ENCODE measurements around the gene PSMA5. TPM values are rescaled to one million over a fixed set of nuclear protein-coding genes. Genes with fewer than 3 reads are reported as not detected.

The PSMA5 gene
- total and polyA plus RNA-seq, 2 donors (not counting 1 experiment from before 2014, with no cell fraction given), result 26.3 to 62.9 TPM

DNA sequence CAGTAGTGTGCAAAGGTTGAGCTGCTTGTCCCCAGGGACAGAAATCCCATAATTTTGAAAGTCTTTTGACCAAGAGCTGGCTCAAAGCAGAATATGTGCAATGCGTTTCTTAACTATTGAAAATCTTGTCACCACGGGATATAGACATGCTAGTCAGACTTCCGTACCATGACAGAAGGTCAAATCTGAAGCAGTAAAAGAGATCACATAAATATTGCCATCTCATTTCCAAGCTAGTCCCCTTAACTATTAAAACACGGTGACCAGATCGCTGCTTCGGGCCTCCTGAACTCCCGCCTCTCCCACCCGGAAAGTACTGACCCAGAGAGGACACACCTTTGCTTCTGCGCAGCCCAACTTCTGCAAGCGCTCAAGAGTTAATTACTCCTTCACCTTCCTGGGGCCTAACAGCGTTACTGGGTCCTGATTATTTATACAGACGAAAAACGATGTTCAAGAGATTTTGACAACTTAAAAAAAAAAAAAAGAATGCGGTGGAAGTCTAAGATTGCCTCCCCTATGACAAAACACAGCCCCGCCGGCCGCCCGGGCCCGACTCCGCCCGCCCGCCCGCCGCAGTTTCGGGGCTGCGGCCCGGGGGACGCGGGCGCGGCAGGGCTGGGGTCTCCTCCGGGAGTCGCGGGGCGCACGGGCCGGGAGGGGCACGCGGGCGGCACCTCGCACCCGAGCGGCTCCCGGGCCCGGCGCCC, 29.2 kb downstream of the PSMA5 start:
- Histone ChIP-seq H3K9ac (ENCODE audit: low read length) (peak overlapping the region; percentile 38), H2AFZ (ENCODE audit: insufficient read depth, low read depth, low read length, poor library complexity, severe bottlenecking) (peak overlapping the region; percentile 7), H3K9me3 (ENCODE audit: control extremely low read depth in 1 of 3, control insufficient read depth in 2 of 3, insufficient read depth in 1 of 3, low read length in 2 of 3) (peaks cover 0 to 3% (median 2%) of the 10 kb centered on the region in 3 donors), H3K4me1 (ENCODE audit: control insufficient read depth in 2 of 2, insufficient read depth in 2 of 2, low read length in 2 of 2) (peaks cover 23 to 25% of the 10 kb centered on the region in 2 donors), H3K4me2 (replicated peaks; ENCODE audit: low read depth, low read length, poor library complexity, severe bottlenecking) (peak overlapping the region; percentile 82), H3K36me3 (replicated peaks in 1 of 2; ENCODE audit: control extremely low read depth in 1 of 2, control insufficient read depth in 1 of 2, extremely low read depth in 1 of 2, insufficient read depth in 2 of 2, low read length in 1 of 2) (peaks cover 0 to 9% of the 10 kb centered on the region in 2 experiments), H3K27me3 (replicated peaks in 1 of 4; ENCODE audit: control extremely low read depth in 1 of 4, control insufficient read depth in 3 of 4, insufficient read depth in 4 of 4, low read length in 3 of 4) (peaks cover 0 to 44% (median 38%) of the 10 kb centered on the region in 4 experiments), H4K20me1 (ENCODE audit: control insufficient read depth, insufficient read depth, low read length, poor library complexity, severe bottlenecking) (no peaks in the 10 kb centered on the region), H3K4me3 (ENCODE audit: control extremely low read depth in 1 of 5, extremely low read depth in 1 of 5, insufficient read depth in 1 of 5, low read depth in 2 of 5, low read length in 4 of 5) (peak overlapping the region in 4 of 5 experiments; percentile 10 to 52 (median 48)), H3K79me2 (ENCODE audit: control insufficient read depth, insufficient read depth, low read length) (no peaks in the 10 kb centered on the region), H3K27ac (ENCODE audit: low read length in 2 of 2) (no peak overlapping the region)
- Mint-ChIP-seq H3K4me1 (peaks cover 29% of the 10 kb centered on the region), H3K27ac (no peak overlapping the region), H3K9me3 (ENCODE audit: insufficient read depth) (no peaks in the 10 kb centered on the region), H3K4me3 (peak overlapping the region; percentile 88), H3K27me3 (peaks cover 58% of the 10 kb centered on the region)
- ChIA-PET POLR2A (interaction anchor here (0.5 kb wide), 1 partner anchor 434 kb away, joined by 4 read pairs; the partner anchor contains the start of gene CLCC1), CTCF (interaction anchor here (0.5 to 9.4 kb wide), 8 partner anchors 13 to 297 kb away, joined by 3 to 387 read pairs (median 16); partner anchors contain the start of genes MYBPHL and PSRC1)
- intact Hi-C loops (cut with micrococcal nuclease), result loop anchor here (5.0 kb wide), 1 partner anchor 285 kb away; the partner anchor contains the start of gene ELAPOR1
- TF ChIP-seq, protein P1, sequence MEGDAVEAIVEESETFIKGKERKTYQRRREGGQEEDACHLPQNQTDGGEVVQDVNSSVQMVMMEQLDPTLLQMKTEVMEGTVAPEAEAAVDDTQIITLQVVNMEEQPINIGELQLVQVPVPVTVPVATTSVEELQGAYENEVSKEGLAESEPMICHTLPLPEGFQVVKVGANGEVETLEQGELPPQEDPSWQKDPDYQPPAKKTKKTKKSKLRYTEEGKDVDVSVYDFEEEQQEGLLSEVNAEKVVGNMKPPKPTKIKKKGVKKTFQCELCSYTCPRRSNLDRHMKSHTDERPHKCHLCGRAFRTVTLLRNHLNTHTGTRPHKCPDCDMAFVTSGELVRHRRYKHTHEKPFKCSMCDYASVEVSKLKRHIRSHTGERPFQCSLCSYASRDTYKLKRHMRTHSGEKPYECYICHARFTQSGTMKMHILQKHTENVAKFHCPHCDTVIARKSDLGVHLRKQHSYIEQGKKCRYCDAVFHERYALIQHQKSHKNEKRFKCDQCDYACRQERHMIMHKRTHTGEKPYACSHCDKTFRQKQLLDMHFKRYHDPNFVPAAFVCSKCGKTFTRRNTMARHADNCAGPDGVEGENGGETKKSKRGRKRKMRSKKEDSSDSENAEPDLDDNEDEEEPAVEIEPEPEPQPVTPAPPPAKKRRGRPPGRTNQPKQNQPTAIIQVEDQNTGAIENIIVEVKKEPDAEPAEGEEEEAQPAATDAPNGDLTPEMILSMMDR (IDR thresholded peaks at IDR 0.05), result no peak
- TF ChIP-seq EZH2 (IDR thresholded peaks at IDR 0.05; ENCODE audit: borderline replicate concordance, insufficient read depth, low read depth, low read length, poor library complexity, severe bottlenecking), result no peak
- ATAC-seq (ENCODE audit: low read depth) (peak; percentile 6), DNase-seq (peak; percentile 55)
- WGBS (ENCODE audit: insufficient coverage), result 3% methylated on average over 40 of the region's 46 CpGs

DNA sequence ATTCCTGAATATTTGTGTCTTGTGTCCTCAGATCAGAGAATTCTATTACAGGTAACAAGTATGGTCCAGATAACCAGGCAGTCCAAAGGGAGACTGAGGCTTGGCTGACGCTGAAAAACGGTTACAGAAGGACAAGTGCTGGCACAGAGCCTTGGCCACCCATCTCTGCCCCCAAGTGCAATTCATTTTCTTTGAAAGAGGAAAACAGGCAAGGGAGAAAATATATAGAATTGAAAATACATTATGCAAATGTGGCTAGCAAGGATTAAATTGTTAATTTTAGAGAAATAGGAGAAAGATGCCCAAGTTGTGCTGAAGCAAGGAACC, 29.8 kb downstream of the PSMA5 start:
- Histone ChIP-seq H3K79me2 (ENCODE audit: control insufficient read depth, insufficient read depth, low read length) (no peaks in the 10 kb centered on the region), H3K9ac (ENCODE audit: low read length) (no peak overlapping the region), H4K20me1 (ENCODE audit: control insufficient read depth, insufficient read depth, low read length, poor library complexity, severe bottlenecking) (no peaks in the 10 kb centered on the region), H3K4me2 (replicated peaks; ENCODE audit: low read depth, low read length, poor library complexity, severe bottlenecking) (peak overlapping the region; percentile 82), H3K4me3 (ENCODE audit: control extremely low read depth in 1 of 5, extremely low read depth in 1 of 5, insufficient read depth in 1 of 5, low read depth in 2 of 5, low read length in 4 of 5) (peak overlapping the region in 1 of 5 experiments; percentile 52), H3K27ac (ENCODE audit: low read length in 2 of 2) (no peak overlapping the region), H2AFZ (ENCODE audit: insufficient read depth, low read depth, low read length, poor library complexity, severe bottlenecking) (no peak overlapping the region), H3K36me3 (replicated peaks in 1 of 2; ENCODE audit: control extremely low read depth in 1 of 2, control insufficient read depth in 1 of 2, extremely low read depth in 1 of 2, insufficient read depth in 2 of 2, low read length in 1 of 2) (peaks cover 0 to 6% of the 10 kb centered on the region in 2 experiments), H3K9me3 (ENCODE audit: control extremely low read depth in 1 of 3, control insufficient read depth in 2 of 3, insufficient read depth in 1 of 3, low read length in 2 of 3) (peaks cover 0 to 3% (median 2%) of the 10 kb centered on the region in 3 donors), H3K4me1 (ENCODE audit: control insufficient read depth in 2 of 2, insufficient read depth in 2 of 2, low read length in 2 of 2) (peaks cover 29 to 31% of the 10 kb centered on the region in 2 donors), H3K27me3 (replicated peaks in 1 of 4; ENCODE audit: control extremely low read depth in 1 of 4, control insufficient read depth in 3 of 4, insufficient read depth in 4 of 4, low read length in 3 of 4) (peaks cover 0 to 46% (median 38%) of the 10 kb centered on the region in 4 experiments)
- no peak for ATAC-seq (ENCODE audit: low read depth)
- peaks cover 62% of the 10 kb centered on the region for H3K27me3 Mint-ChIP-seq
- no peak overlapping the region for H3K27ac Mint-ChIP-seq
- ChIA-PET CTCF (interaction anchor here (1.8 to 9.4 kb wide), 4 partner anchors 17 to 135 kb away, joined by 4 to 387 read pairs (median 28); partner anchors contain the start of gene PSRC1), POLR2A (no interaction called here)
- DNase-seq, result no peak
- WGBS (ENCODE audit: insufficient coverage), result 53% methylated on average over 2 of the region's 2 CpGs
- H3K4me3 Mint-ChIP-seq, result peak overlapping the region; percentile 88
- peaks cover 35% of the 10 kb centered on the region for H3K4me1 Mint-ChIP-seq
- intact Hi-C loops (cut with micrococcal nuclease), result loop anchor here (5.0 kb wide), 1 partner anchor 284 kb away; the partner anchor contains the start of gene ELAPOR1
- TF ChIP-seq EZH2 (IDR thresholded peaks at IDR 0.05; ENCODE audit: borderline replicate concordance, insufficient read depth, low read depth, low read length, poor library complexity, severe bottlenecking), result no peak
- TF ChIP-seq, protein P1 (IDR thresholded peaks at IDR 0.05), result no peak
- H3K9me3 Mint-ChIP-seq (ENCODE audit: insufficient read depth), result no peaks in the 10 kb centered on the region

All from B cell (primary cell).